H9 (cell line): ENCODE data around the gene MDFIC. TPM values are rescaled to one million over a fixed set of nuclear protein-coding genes. Genes with fewer than 3 reads are reported as not detected.

Experiments
- DNase-seq: peaks from one replicate; pipeline ENCODE4 v3.0.0-alpha.2; 2017
- H2AFZ ChIP-seq: one replicate; pipeline ENCODE4 v1.6.1; 2013; ENCODE audit warnings: mild to moderate bottlenecking, low read length, control low read depth, moderate library complexity
- H2AK5ac ChIP-seq: 2 replicates; pipeline ENCODE4 v1.6.1; 2013; ENCODE audit warnings: low read length, control low read depth, mixed read lengths; ENCODE audit not compliant: insufficient read length
- H2BK120ac ChIP-seq: one replicate; pipeline ENCODE4 v1.6.1; 2013; ENCODE audit warnings: low read depth, mild to moderate bottlenecking, low read length, control low read depth, inconsistent platforms; ENCODE audit not compliant: poor library complexity, severe bottlenecking
- H2BK12ac ChIP-seq: 2 replicates; pipeline ENCODE4 v1.6.1; 2013; ENCODE audit warnings: low read length, control low read depth, mixed read lengths, low read depth; ENCODE audit not compliant: insufficient read length
- H2BK15ac ChIP-seq: 2 replicates; pipeline ENCODE4 v1.6.1; 2013; ENCODE audit warnings: low read depth, low read length, control low read depth
- H2BK20ac ChIP-seq: one replicate; pipeline ENCODE4 v1.6.1; 2013; ENCODE audit warnings: low read depth, mild to moderate bottlenecking, low read length, control low read depth, inconsistent platforms; ENCODE audit not compliant: poor library complexity, severe bottlenecking
- H2BK5ac ChIP-seq: 2 replicates; pipeline ENCODE4 v1.6.1; 2013; ENCODE audit warnings: low read length, control low read depth, mixed read lengths; ENCODE audit not compliant: insufficient read length
- H3K14ac ChIP-seq: 2 replicates; pipeline ENCODE4 v1.6.1; 2013; ENCODE audit warnings: low read length, control low read depth; ENCODE audit not compliant: insufficient read depth
- H3K18ac ChIP-seq: 2 replicates; pipeline ENCODE4 v1.6.1; 2013; ENCODE audit warnings: low read depth, mild to moderate bottlenecking, mixed read lengths, low read length, control low read depth; ENCODE audit not compliant: insufficient read length
- H3K23ac ChIP-seq: 2 replicates; pipeline ENCODE4 v1.6.1; 2013; ENCODE audit warnings: low read length, control low read depth, mixed read lengths, low read depth; ENCODE audit not compliant: insufficient read length
- H3K23me2 ChIP-seq: 2 replicates; pipeline ENCODE4 v1.6.1; 2013; ENCODE audit warnings: low read depth, mild to moderate bottlenecking, mixed read lengths, low read length, control low read depth; ENCODE audit not compliant: insufficient read length, poor library complexity, severe bottlenecking
- H3K27ac ChIP-seq: 2 replicates; pipeline ENCODE4 v1.5.1; 2013; ENCODE audit warnings: low read length, control low read depth, mixed read lengths, low read depth; ENCODE audit not compliant: insufficient read length
- H3K27me3 ChIP-seq: 2 replicates; pipeline ENCODE4 v1.6.1; 2013; ENCODE audit warnings: low read length, control low read depth, inconsistent platforms; ENCODE audit not compliant: insufficient read depth
- H3K4ac ChIP-seq: 2 replicates; pipeline ENCODE4 v1.6.1; 2013; ENCODE audit warnings: low read depth, mild to moderate bottlenecking, control low read depth, inconsistent platforms, low read length, moderate library complexity
- H3K4me1 ChIP-seq: 2 replicates; pipeline ENCODE4 v1.6.1; 2013; ENCODE audit warnings: low read length, control low read depth, inconsistent platforms; ENCODE audit not compliant: insufficient read depth
- H3K4me2 ChIP-seq: 2 replicates; pipeline ENCODE4 v1.6.1; 2013; ENCODE audit warnings: low read length, control low read depth, mixed read lengths; ENCODE audit not compliant: insufficient read length, insufficient read depth
- H3K56ac ChIP-seq: 2 replicates; pipeline ENCODE4 v1.6.1; 2013; ENCODE audit warnings: low read depth, mild to moderate bottlenecking, mixed read lengths, low read length, control low read depth; ENCODE audit not compliant: insufficient read length
- H3K79me1 ChIP-seq: 2 replicates; pipeline ENCODE4 v1.6.1; 2013; ENCODE audit warnings: low read depth, mild to moderate bottlenecking, moderate library complexity, low read length, control low read depth, inconsistent platforms; ENCODE audit not compliant: insufficient read depth, poor library complexity, severe bottlenecking
- H3K79me2 ChIP-seq: 2 replicates; pipeline ENCODE4 v1.6.1; 2013; ENCODE audit warnings: low read length, control low read depth, inconsistent platforms; ENCODE audit not compliant: insufficient read depth
- H3K9ac ChIP-seq: 2 replicates; pipeline ENCODE4 v1.6.1; 2013; ENCODE audit warnings: low read length, control low read depth, mixed read lengths; ENCODE audit not compliant: insufficient read length; ENCODE audit errors: extremely low read depth
- H3K9me3 ChIP-seq: one replicate; pipeline ENCODE4 v1.6.1; 2013; ENCODE audit warnings: low read depth, low read length, inconsistent platforms; ENCODE audit not compliant: control insufficient read depth
- H3T11ph ChIP-seq: one replicate; pipeline ENCODE4 v1.6.1; 2013; ENCODE audit warnings: mild to moderate bottlenecking, low read length, control low read depth, inconsistent platforms
- H4K20me1 ChIP-seq: one replicate; pipeline ENCODE4 v1.6.1; 2013; ENCODE audit not compliant: control insufficient read depth, insufficient read length, insufficient read depth
- H4K5ac ChIP-seq: 2 replicates; pipeline ENCODE4 v1.6.1; 2013; ENCODE audit warnings: low read depth, mild to moderate bottlenecking, mixed read lengths, low read length, control low read depth; ENCODE audit not compliant: insufficient read length
- H4K8ac ChIP-seq: replicated peaks from 2 replicates; pipeline ENCODE4 v1.6.1; 2013; ENCODE audit warnings: low read length, control low read depth, mixed read lengths, low read depth; ENCODE audit not compliant: insufficient read length
- H4K91ac ChIP-seq: 2 replicates; pipeline ENCODE4 v1.6.1; 2013; ENCODE audit warnings: low read depth, mild to moderate bottlenecking, moderate library complexity, mixed read lengths, low read length, control low read depth; ENCODE audit not compliant: insufficient read length
- H3K27ac Mint-ChIP-seq, 3 experiments: 2 replicates in 2 of 3; 3 replicates in 1 of 3; pipeline ENCODE4 v1.8.0; 2020 to 2021; ENCODE audit warnings: mixed read lengths in 3 of 3, mild to moderate bottlenecking in 1 of 3, moderate library complexity in 1 of 3
- H3K27me3 Mint-ChIP-seq: 2 replicates; pipeline ENCODE4 v1.8.0; 2021; ENCODE audit warnings: low read depth, mild to moderate bottlenecking, moderate library complexity, mixed read lengths
- H3K36me3 Mint-ChIP-seq, 3 experiments: 2 replicates in 2 of 3; 3 replicates in 1 of 3; pipeline ENCODE4 v1.8.0; 2020 to 2021; ENCODE audit warnings: low read depth in 3 of 3, mixed read lengths in 3 of 3; ENCODE audit not compliant: insufficient read depth in 1 of 3
- H3K4me1 Mint-ChIP-seq, 2 experiments: 2 replicates each; pipeline ENCODE4 v1.8.0; 2020; ENCODE audit warnings: mixed read lengths in 2 of 2
- H3K4me3 Mint-ChIP-seq, 2 experiments: 2 replicates in 1 of 2; 3 replicates in 1 of 2; pipeline ENCODE4 v1.8.0; 2020 to 2021; ENCODE audit warnings: mild to moderate bottlenecking in 2 of 2, mixed read lengths in 2 of 2, moderate library complexity in 1 of 2
- H3K9me3 Mint-ChIP-seq, 2 experiments: 2 replicates in 1 of 2; 3 replicates in 1 of 2; pipeline ENCODE4 v1.8.0; 2020; ENCODE audit warnings: mild to moderate bottlenecking in 2 of 2, mixed read lengths in 2 of 2, moderate library complexity in 1 of 2
- CTCF ChIP-seq: fragments of 200-600 bp; sonication (generic); conservative IDR thresholded peaks from 3 replicates; pipeline ENCODE4 v1.8.0; 2021; ENCODE audit warnings: antibody characterized with exemption, mild to moderate bottlenecking
- WGBS: extraction: QIAGEN DNeasy Blood & Tissue Kit; methylation state at CpG from one replicate; pipeline ENCODE4 v1.1.7; 2013; ENCODE audit warnings: missing lambda C conversion rate, low lambda C conversion rate, mixed read lengths; ENCODE audit not compliant: insufficient read length; ENCODE audit errors: extremely low coverage; 5-methylcytosine and 5-hydroxymethylcytosine counted together
- total RNA-seq: library from RNA; stranded (reverse); gene quantifications from 2 replicates; pipeline ENCODE4 v1.2.1, GENCODE V29; 2021

Gene MDFIC
- total RNA-seq, 1 experiment from 2014 or later, result 2.0 TPM

GRCh38 chr7:115037128-115037802 lies 115.4 kb downstream of the MDFIC start:
- Histone ChIP-seq H2AFZ (no peak overlapping the region), H3K9me3 (no peaks in the 10 kb centered on the region), H3K4ac (no peak overlapping the region), H2BK5ac (no peak overlapping the region), H2BK12ac (no peak overlapping the region), H3K14ac (no peak overlapping the region), H4K8ac (no peak overlapping the region), H3K27me3 (no peaks in the 10 kb centered on the region), H3K23me2 (no peaks in the 10 kb centered on the region), H2AK5ac (no peak overlapping the region), H3K79me1 (no peaks in the 10 kb centered on the region), H3K56ac (no peak overlapping the region), H2BK20ac (no peak overlapping the region), H3K27ac (no peak overlapping the region), H3K79me2 (no peaks in the 10 kb centered on the region), H2BK15ac (no peak overlapping the region), H3K4me1 (no peaks in the 10 kb centered on the region; the same call in 1 of the 2 replicates), H3K23ac (no peak overlapping the region), H3K4me2 (no peak overlapping the region), H3K9ac (no peak overlapping the region), H3T11ph (no peak overlapping the region), H2BK120ac (no peak overlapping the region), H4K91ac (no peak overlapping the region), H4K5ac (no peak overlapping the region), H4K20me1 (no peaks in the 10 kb centered on the region), H3K18ac (no peak overlapping the region)
- no peak for TF ChIP-seq CTCF
- no CpG with 5 or more reads among the region's 2 CpGs for WGBS
- Mint-ChIP-seq H3K36me3 (no peaks in the 10 kb centered on the region), H3K4me1 (peaks cover 4 to 10% of the 10 kb centered on the region in 2 experiments; a peak in 3 of 4 replicates), H3K9me3 (no peaks in the 10 kb centered on the region), H3K4me3 (no peak overlapping the region), H3K27ac (no peak overlapping the region), H3K27me3 (no peaks in the 10 kb centered on the region)
- no peak for DNase-seq
